H1 (cell line): ENCODE measurements around the gene LRRK1.

Source experiments
- ATF3 ChIP-seq: IDR thresholded peaks from 2 replicates; pipeline ENCODE4 v1.6.1; 2011; ENCODE audit warnings: low read depth, mild to moderate bottlenecking, low read length; ENCODE audit not compliant: insufficient read depth
- BACH1 ChIP-seq: IDR thresholded peaks from 2 replicates; pipeline ENCODE4 v1.6.1; 2012; ENCODE audit warnings: low read length, improper control_type of control experiment
- CBX5 ChIP-seq: fragments of 300-800, 300-1000 bp; sonication (generic); IDR thresholded peaks from 2 replicates; pipeline ENCODE4 v1.7.1; 2016; ENCODE audit warnings: antibody characterized with exemption, low read length, low read depth
- CHD2 ChIP-seq: IDR thresholded peaks from 2 replicates; pipeline ENCODE4 v1.6.1; 2012; ENCODE audit warnings: low read length, improper control_type of control experiment
- CTCF ChIP-seq, 3 experiments: IDR thresholded peaks; 1 replicate in 2 of 3; 2 replicates in 1 of 3; pipeline versions ENCODE4 v1.5.1 to v1.6.1; 2011; ENCODE audit warnings: low read length in 3 of 3, mild to moderate bottlenecking in 3 of 3, inconsistent platforms in 2 of 3, low read depth in 1 of 3, moderate library complexity in 1 of 3; ENCODE audit not compliant: insufficient read depth in 1 of 3; ENCODE audit errors: control extremely low read depth in 1 of 3
- EZH2 ChIP-seq: fragments of 200-600 bp; sonication (generic); IDR thresholded peaks from 2 replicates; pipeline ENCODE4 v1.7.1; 2012; ENCODE audit warnings: low read depth, mild to moderate bottlenecking, moderate library complexity, low read length, inconsistent platforms; ENCODE audit not compliant: severe bottlenecking
- JUN ChIP-seq: IDR thresholded peaks from 2 replicates; pipeline ENCODE4 v1.6.1; 2011; ENCODE audit warnings: low read depth, mild to moderate bottlenecking, improper control_type of control experiment, low read length
- NRF1 ChIP-seq: IDR thresholded peaks from 2 replicates; pipeline ENCODE4 v1.6.1; 2011; ENCODE audit warnings: mild to moderate bottlenecking, low read depth, low read length, improper control_type of control experiment
- POLR2A ChIP-seq, 2 experiments: IDR thresholded peaks; 1 replicate in 1 of 2; 2 replicates in 1 of 2; pipeline ENCODE4 v1.6.1; 2011; ENCODE audit warnings: low read depth in 2 of 2, low read length in 2 of 2, mild to moderate bottlenecking in 2 of 2; ENCODE audit errors: control extremely low read depth in 1 of 2
- RAD21 ChIP-seq, 2 experiments: IDR thresholded peaks in 1 of 2; conservative IDR thresholded peaks in 1 of 2; 2 replicates each; pipeline ENCODE4 v1.6.1; 2011; ENCODE audit warnings: low read depth in 2 of 2, low read length in 2 of 2, improper control_type of control experiment in 1 of 2, inconsistent platforms in 1 of 2, mild to moderate bottlenecking in 1 of 2, moderate library complexity in 1 of 2
- SP2 ChIP-seq: IDR thresholded peaks from 2 replicates; pipeline ENCODE4 v1.6.1; 2012; ENCODE audit warnings: mild to moderate bottlenecking, low read length, inconsistent platforms
- TAF1 ChIP-seq: IDR thresholded peaks from 2 replicates; pipeline ENCODE4 v1.6.1; 2011; ENCODE audit warnings: mild to moderate bottlenecking, low read depth, low read length
- TBP ChIP-seq: IDR thresholded peaks from 2 replicates; pipeline ENCODE4 v1.6.1; 2011; ENCODE audit warnings: low read depth, low read length, improper control_type of control experiment
- ZNF274 ChIP-seq: IDR thresholded peaks from 2 replicates; pipeline ENCODE4 v1.7.0; 2012; ENCODE audit warnings: low read length, borderline replicate concordance; ENCODE audit errors: extremely low read depth

- TF ChIP-seq POLR2A (IDR thresholded peaks at IDR 0.05; ENCODE audit: control extremely low read depth in 1 of 2, low read depth in 2 of 2, low read length in 2 of 2) (no peak), CTCF (IDR thresholded peaks at IDR 0.05; ENCODE audit: control extremely low read depth in 1 of 3, insufficient read depth in 1 of 3, low read depth in 1 of 3, low read length in 3 of 3) (no peak), EZH2 (no peak), RAD21 (IDR thresholded peaks at IDR 0.05 in 1 of 2, conservative IDR thresholded peaks at IDR 0.05 in 1 of 2; ENCODE audit: low read depth in 2 of 2, low read length in 2 of 2) (no peak), JUN (no peak), SP2 (no peak), ATF3 (no peak), CHD2 (no peak), TAF1 (no peak), NRF1 (no peak), TBP (no peak), BACH1 (no peak), ZNF274 (no peak), CBX5 (no peak)
Observed at GRCh38 chr15:101020945-101021344, 101.8 kb downstream of the LRRK1 start.
